Ishikawa (cell line): ENCODE measurements around the gene ENPP5.

Experiments used
- CEBPB ChIP-seq: IDR thresholded peaks from 2 replicates; pipeline ENCODE4 v1.6.1; 2012
- CREB1 ChIP-seq: IDR thresholded peaks from 2 replicates; pipeline ENCODE4 v1.6.1; 2012; ENCODE audit warnings: low read depth
- EP300 ChIP-seq: IDR thresholded peaks from 2 replicates; pipeline ENCODE4 v1.6.1; 2012; ENCODE audit warnings: borderline replicate concordance
- FOXM1 ChIP-seq: IDR thresholded peaks from 2 replicates; pipeline ENCODE4 v1.6.1; 2012; ENCODE audit warnings: low read depth, borderline replicate concordance
- NFIC ChIP-seq: IDR thresholded peaks from 2 replicates; pipeline ENCODE4 v1.6.1; 2012
- RAD21 ChIP-seq: IDR thresholded peaks from 2 replicates; pipeline ENCODE4 v1.6.1; 2012; ENCODE audit warnings: low read depth
- REST ChIP-seq: IDR thresholded peaks from 2 replicates; pipeline ENCODE4 v1.6.1; 2012; ENCODE audit warnings: low read depth, mild to moderate bottlenecking
- TAF1 ChIP-seq: IDR thresholded peaks from 2 replicates; pipeline ENCODE4 v1.6.1; 2012; ENCODE audit warnings: low read depth, mild to moderate bottlenecking
- TCF12 ChIP-seq: IDR thresholded peaks from 2 replicates; pipeline ENCODE4 v1.6.1; 2012; ENCODE audit warnings: low read depth
- TEAD4 ChIP-seq: IDR thresholded peaks from 2 replicates; pipeline ENCODE4 v1.6.1; 2012
- YY1 ChIP-seq: IDR thresholded peaks from 2 replicates; pipeline ENCODE4 v1.6.1; 2012; ENCODE audit warnings: low read depth
- ZBTB7A ChIP-seq: IDR thresholded peaks from 2 replicates; pipeline ENCODE4 v1.6.1; 2012; ENCODE audit warnings: low read depth
- TF ChIP-seq, protein P1 (sequence below): IDR thresholded peaks from 2 replicates; pipeline ENCODE4 v1.6.1; 2012
- TF ChIP-seq, protein P2 (sequence below): IDR thresholded peaks from 2 replicates; pipeline ENCODE4 v1.6.1; 2012

The ENPP5 gene

GRCh38 chr6:46115634-46116033 is 55.1 kb downstream of the ENPP5 start:
- TF ChIP-seq NFIC (no peak), REST (no peak), ZBTB7A (no peak), EP300 (no peak), TAF1 (no peak), TEAD4 (no peak), RAD21 (no peak), YY1 (no peak), TCF12 (no peak), CEBPB (no peak), FOXM1 (no peak), CREB1 (no peak)
- TF ChIP-seq, protein P1, sequence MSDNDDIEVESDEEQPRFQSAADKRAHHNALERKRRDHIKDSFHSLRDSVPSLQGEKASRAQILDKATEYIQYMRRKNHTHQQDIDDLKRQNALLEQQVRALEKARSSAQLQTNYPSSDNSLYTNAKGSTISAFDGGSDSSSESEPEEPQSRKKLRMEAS, result no peak
- TF ChIP-seq, protein P2, sequence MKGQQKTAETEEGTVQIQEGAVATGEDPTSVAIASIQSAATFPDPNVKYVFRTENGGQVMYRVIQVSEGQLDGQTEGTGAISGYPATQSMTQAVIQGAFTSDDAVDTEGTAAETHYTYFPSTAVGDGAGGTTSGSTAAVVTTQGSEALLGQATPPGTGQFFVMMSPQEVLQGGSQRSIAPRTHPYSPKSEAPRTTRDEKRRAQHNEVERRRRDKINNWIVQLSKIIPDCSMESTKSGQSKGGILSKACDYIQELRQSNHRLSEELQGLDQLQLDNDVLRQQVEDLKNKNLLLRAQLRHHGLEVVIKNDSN, result no peak

GRCh38 chr6:46113370-46113769 is 57.4 kb downstream of the ENPP5 start:
- TF ChIP-seq NFIC (peak; percentile 60; the same call in 1 of the 2 replicates), REST (no peak), TEAD4 (0 out of 2 replicates have a peak, but pooled peaks have one; percentile 22), TCF12 (peak; percentile 74), EP300 (peak; percentile 33; the same call in 1 of the 2 replicates)
